Epithelial cell of proximal tubule (primary cell): Measurements from ENCODE around the gene IGSF3. TPM values are rescaled to one million over a fixed set of nuclear protein-coding genes. Genes with fewer than 3 reads are reported as not detected.
"Not testable (repeated sequence)": the region's sequence is repeated elsewhere in the genome, so short reads cannot be mapped to it uniquely, and the experiment has no call there.

Experiments
- DNase-seq: peaks from one replicate; pipeline ENCODE4 v3.0.0-alpha.2; 2011; ENCODE audit warnings: low read depth
- H3K4me3 ChIP-seq: 2 replicates; pipeline ENCODE4 v1.5.1; 2011; ENCODE audit warnings: low read depth, mild to moderate bottlenecking, low read length
- total RNA-seq: library from RNA; depleted of rRNA; stranded (reverse); fragments of >200 nt; gene quantifications from 2 replicates; pipeline ENCODE4 v1.2.3, GENCODE V29; 2015
- TF ChIP-seq, protein P1 (sequence below): conservative IDR thresholded peaks from 2 replicates; pipeline ENCODE4 v1.5.1; 2012; ENCODE audit warnings: low read depth, mild to moderate bottlenecking, low read length

Gene IGSF3
- total RNA-seq, 1 donor from 2014 or later, result 21.4 TPM

- no peak overlapping the region for H3K4me3 ChIP-seq
- DNase-seq, result no peak
- TF ChIP-seq, protein P1, sequence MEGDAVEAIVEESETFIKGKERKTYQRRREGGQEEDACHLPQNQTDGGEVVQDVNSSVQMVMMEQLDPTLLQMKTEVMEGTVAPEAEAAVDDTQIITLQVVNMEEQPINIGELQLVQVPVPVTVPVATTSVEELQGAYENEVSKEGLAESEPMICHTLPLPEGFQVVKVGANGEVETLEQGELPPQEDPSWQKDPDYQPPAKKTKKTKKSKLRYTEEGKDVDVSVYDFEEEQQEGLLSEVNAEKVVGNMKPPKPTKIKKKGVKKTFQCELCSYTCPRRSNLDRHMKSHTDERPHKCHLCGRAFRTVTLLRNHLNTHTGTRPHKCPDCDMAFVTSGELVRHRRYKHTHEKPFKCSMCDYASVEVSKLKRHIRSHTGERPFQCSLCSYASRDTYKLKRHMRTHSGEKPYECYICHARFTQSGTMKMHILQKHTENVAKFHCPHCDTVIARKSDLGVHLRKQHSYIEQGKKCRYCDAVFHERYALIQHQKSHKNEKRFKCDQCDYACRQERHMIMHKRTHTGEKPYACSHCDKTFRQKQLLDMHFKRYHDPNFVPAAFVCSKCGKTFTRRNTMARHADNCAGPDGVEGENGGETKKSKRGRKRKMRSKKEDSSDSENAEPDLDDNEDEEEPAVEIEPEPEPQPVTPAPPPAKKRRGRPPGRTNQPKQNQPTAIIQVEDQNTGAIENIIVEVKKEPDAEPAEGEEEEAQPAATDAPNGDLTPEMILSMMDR, result no peak
Observed at GRCh38 chr1:116628448-116628847, 39.1 kb downstream of the IGSF3 start.

GRCh38 chr1:116627357-116627756 lies 40.2 kb downstream of the IGSF3 start:
- H3K4me3 ChIP-seq, result peak overlapping the region; percentile 20
- not testable (repeated sequence) for DNase-seq

- peak overlapping the region; percentile 20 for H3K4me3 ChIP-seq
- not testable (repeated sequence) for DNase-seq
Observed at GRCh38 chr1:116626915-116627314, 40.6 kb downstream of the IGSF3 start.

- DNase-seq, H3K4me3 ChIP-seq: not testable (repeated sequence)
Observed at GRCh38 chr1:116625155-116625554, 42.4 kb downstream of the IGSF3 start.

GRCh38 chr1:116624040-116624439 lies 43.5 kb downstream of the IGSF3 start:
- DNase-seq, result no peak
- no peak overlapping the region for H3K4me3 ChIP-seq
- TF ChIP-seq, protein P1, result no peak

DNA sequence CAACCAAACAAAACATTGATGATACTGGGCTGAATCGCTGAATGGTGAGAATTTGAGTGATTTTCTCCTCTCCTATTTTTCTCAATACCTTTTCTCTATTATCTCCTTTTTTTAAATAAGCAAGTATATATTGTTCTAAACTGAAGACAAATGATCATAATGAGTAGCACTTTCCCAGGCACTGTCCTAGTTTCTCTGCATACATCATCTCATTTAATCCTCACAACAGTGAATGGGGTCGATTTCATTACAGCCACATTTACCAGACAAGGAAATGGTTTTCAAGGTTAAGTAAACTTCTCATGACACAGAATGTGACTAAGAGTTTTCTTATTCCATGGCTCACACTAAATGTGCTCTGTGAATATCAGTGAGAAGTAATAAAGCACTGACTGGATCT lies 45.0 kb downstream of the IGSF3 start:
- DNase-seq, H3K4me3 ChIP-seq: not testable (repeated sequence)

DNA sequence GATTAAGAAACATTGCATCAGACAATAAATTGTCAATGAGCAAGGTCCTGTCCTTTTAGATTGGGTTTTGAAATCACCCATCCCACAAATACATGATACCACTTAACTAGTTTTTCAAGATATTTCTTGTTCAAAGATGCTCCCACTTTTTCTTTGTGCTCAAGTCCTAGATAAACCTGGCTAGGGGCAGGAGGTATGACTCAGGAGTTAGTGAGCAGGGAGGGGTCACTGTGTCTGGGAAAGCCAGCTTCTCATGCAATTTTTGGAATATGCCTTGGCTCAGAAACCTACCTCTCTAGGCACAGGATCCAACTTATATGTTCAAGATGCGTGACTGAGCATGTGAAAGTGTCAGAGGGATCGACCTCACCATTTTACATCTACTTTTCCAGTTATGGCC lies 45.8 kb downstream of the IGSF3 start:
- DNase-seq, H3K4me3 ChIP-seq: not testable (repeated sequence)

DNA sequence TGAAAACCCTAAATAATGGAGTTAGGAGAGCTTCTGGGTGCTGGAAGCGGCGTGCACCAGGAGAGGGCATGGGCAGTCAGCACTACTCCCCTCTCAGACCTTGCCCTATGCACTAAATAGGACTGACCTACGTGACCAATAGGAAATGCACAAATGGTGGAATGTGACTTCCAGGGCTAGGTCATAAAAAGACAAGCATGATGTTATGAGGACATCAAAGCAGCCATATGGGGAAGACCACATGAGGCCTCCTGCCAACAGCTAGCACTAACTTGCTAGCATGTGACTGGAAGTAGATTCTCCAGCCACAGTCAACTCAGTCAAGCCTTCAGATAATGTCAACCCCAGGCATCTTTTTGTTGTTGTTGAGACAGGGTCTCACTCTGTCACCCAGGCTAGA lies 47.1 kb downstream of the IGSF3 start:
- DNase-seq, H3K4me3 ChIP-seq: not testable (repeated sequence)

GRCh38 chr1:116619106-116619505 lies 48.4 kb downstream of the IGSF3 start:
- H3K4me3 ChIP-seq, DNase-seq: not testable (repeated sequence)

GRCh38 chr1:116617808-116618207 lies 49.7 kb downstream of the IGSF3 start:
- H3K4me3 ChIP-seq, DNase-seq: not testable (repeated sequence)

- not testable (repeated sequence) for DNase-seq, H3K4me3 ChIP-seq
Observed at GRCh38 chr1:116613825-116614224, 53.7 kb downstream of the IGSF3 start.

DNA sequence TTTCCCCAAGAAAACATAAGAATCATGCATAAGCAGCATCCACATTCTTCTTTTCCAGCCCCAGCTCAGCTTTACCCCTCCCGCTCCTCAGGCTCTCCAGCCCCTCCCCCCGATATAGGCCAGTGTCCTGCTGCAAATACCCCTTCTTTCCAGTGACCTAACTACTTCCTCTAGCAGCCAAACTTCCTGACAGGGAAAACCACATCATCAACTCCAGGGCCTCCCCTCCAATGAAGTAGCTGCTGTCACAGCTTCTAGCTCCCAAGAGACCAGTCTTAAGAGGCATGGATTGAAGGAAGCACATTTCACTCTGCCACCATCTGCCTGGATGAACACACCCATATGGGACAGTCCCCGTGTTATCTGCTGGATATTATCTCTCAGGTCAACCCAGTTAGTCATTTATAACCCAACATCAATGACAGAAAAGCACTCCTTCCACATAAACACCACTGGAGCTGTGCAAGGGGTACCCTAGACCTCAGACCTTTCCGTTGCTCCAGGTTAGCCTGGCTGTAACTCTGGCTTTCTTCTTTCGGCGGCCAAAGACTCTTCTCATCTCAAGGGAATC lies 57.6 kb downstream of the IGSF3 start:
- not testable (repeated sequence) for DNase-seq, H3K4me3 ChIP-seq

DNA sequence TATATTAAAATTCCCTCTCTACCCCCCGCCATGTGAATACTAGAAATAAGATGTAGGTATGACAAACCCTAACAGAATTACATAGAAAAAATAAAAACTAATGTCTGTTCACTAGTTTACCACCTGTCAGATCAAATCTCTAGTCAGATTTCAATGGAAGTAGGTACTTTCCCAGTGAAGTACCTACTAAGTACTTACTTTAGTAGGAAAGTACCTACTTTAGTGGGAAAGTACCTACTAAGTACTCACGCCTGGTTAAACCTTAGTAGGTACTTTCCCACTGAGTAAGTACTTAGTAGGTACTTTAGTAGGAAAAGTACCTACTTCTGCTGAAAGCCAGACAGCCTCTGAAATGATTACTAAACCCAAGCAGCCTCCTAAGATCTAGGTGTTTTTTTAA lies 58.7 kb downstream of the IGSF3 start:
- H3K4me3 ChIP-seq, result not testable (repeated sequence)

DNA sequence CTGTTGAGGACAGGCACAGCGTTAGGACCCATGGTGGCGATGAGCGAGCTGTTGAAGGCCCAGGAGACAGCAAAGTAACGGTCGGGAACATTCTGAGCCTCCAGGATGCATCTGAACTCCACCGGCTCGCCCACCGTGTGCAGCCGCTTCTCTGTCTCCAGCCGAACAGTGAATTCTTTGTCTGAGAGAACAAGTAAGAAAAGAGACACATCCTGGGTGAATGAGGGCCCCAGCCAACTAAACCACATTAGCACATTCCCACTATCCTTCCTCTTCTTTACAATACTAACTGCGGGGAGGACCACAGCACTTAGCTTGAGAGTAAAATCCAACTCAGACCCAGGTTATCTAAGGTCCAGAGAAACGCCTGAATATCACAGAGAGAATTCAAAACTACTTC lies 59.4 kb downstream of the IGSF3 start:
- not testable (repeated sequence) for DNase-seq, H3K4me3 ChIP-seq

More for the DNA sequence above, 58.7 kb downstream of the IGSF3 start:
- not testable (repeated sequence) for DNase-seq

DNA sequence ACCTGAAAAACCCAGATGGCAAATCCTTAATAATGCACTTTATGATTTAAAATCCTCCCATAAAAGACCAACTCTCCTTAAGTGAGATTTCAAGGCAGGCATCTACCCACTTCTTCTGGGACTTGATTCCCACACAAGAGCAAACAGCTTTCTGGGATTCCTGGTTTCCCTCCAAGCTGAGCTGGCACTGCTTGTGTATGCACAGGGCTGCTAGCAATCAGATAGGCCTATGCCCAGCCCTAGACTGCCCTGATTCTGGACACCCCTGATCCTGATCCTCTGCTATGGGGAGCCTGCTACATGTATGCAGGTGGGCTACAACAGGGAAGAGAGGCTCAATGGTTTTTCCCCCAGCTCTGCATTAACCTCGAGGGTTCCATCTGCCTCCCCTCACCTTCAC lies 60.1 kb downstream of the IGSF3 start:
- not testable (repeated sequence) for DNase-seq, H3K4me3 ChIP-seq

DNA sequence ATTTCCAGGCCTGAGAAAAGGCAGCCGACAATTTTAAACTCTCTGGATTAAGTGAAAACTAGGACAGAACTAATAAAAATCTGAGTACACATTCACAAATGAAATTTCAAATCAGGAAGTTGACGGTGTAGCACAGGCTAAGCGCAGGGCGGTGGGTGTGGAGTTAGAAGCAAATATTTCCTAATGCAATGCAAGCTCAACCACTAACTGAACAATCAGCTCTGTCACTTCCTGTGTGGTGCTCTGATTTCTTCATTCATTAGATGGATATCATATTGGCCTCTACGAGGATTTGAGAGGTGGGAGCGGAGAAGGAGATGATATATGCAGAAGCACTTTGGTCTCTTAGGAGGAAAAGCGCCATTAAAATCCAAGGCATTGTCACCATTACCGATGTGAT lies 61.5 kb downstream of the IGSF3 start:
- DNase-seq, H3K4me3 ChIP-seq: not testable (repeated sequence)
